GM23338 (cell line): ENCODE results near the gene TTC21B.

Experiments
- CTCF ChIP-seq, 2 experiments: fragments of 200-600 bp in 1 of 2; sonication (generic) in 1 of 2; conservative IDR thresholded peaks; 2 replicates each; pipeline versions ENCODE4 v1.5.1 to v1.6.1; 2016 to 2017; ENCODE audit warnings: antibody characterized with exemption in 2 of 2, low read depth in 2 of 2, mild to moderate bottlenecking in 2 of 2, moderate library complexity in 1 of 2
- EZH2 ChIP-seq: fragments of 200-600 bp; sonication (generic); IDR thresholded peaks from one replicate; pipeline ENCODE4 v1.8.0; 2017; ENCODE audit warnings: antibody characterized with exemption, mild to moderate bottlenecking, low read depth; ENCODE audit not compliant: unreplicated experiment
- JUNB ChIP-seq: IDR thresholded peaks from one replicate; pipeline ENCODE4 v1.6.1; 2016; ENCODE audit warnings: antibody characterized with exemption; ENCODE audit not compliant: unreplicated experiment
- POLR2AphosphoS5 ChIP-seq: IDR thresholded peaks from 2 replicates; pipeline ENCODE4 v1.6.1; 2016; ENCODE audit warnings: antibody characterized with exemption, low read depth
- TF ChIP-seq, protein P1 (sequence below): IDR thresholded peaks from one replicate; pipeline ENCODE4 v1.6.1; 2018; ENCODE audit warnings: antibody characterized with exemption; ENCODE audit not compliant: unreplicated experiment

GRCh38 chr2:165904432-165904831 lies 49.1 kb downstream of the TTC21B start:
- TF ChIP-seq CTCF (conservative IDR thresholded peaks at IDR 0.05; ENCODE audit: low read depth in 2 of 2) (no peak), POLR2AphosphoS5 (no peak), JUNB (no peak), EZH2 (no peak)
- TF ChIP-seq, protein P1, sequence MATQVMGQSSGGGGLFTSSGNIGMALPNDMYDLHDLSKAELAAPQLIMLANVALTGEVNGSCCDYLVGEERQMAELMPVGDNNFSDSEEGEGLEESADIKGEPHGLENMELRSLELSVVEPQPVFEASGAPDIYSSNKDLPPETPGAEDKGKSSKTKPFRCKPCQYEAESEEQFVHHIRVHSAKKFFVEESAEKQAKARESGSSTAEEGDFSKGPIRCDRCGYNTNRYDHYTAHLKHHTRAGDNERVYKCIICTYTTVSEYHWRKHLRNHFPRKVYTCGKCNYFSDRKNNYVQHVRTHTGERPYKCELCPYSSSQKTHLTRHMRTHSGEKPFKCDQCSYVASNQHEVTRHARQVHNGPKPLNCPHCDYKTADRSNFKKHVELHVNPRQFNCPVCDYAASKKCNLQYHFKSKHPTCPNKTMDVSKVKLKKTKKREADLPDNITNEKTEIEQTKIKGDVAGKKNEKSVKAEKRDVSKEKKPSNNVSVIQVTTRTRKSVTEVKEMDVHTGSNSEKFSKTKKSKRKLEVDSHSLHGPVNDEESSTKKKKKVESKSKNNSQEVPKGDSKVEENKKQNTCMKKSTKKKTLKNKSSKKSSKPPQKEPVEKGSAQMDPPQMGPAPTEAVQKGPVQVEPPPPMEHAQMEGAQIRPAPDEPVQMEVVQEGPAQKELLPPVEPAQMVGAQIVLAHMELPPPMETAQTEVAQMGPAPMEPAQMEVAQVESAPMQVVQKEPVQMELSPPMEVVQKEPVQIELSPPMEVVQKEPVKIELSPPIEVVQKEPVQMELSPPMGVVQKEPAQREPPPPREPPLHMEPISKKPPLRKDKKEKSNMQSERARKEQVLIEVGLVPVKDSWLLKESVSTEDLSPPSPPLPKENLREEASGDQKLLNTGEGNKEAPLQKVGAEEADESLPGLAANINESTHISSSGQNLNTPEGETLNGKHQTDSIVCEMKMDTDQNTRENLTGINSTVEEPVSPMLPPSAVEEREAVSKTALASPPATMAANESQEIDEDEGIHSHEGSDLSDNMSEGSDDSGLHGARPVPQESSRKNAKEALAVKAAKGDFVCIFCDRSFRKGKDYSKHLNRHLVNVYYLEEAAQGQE: no peak
